IMR-90 (cell line): ENCODE measurements around the gene JMJD1C. TPM values are rescaled to one million over a fixed set of nuclear protein-coding genes. Genes with fewer than 3 reads are reported as not detected.
A peak's percentile ranks its signal among the peaks of the same experiment; 100 is the strongest.

Experiments used
- ATAC-seq: fragments of 200-7000 bp; cut with Tn5 transposase; 2 replicates; pipeline ENCODE4 v1.9.1; 2020; ENCODE audit warnings: low read depth, mild to moderate bottlenecking, moderate library complexity
- BruUV-seq: library from RNA; stranded (reverse); fragments of 400-500 nt; replicated peaks from 2 replicates; lab custom pipeline; 2021; lab: Mats Ljungman, UMichigan
- CTCF ChIA-PET: fragments of 300-600 bp; formaldehyde crosslinking; extraction: SDS; loops from one replicate; lab custom pipeline; 2021; ENCODE audit warnings: antibody characterized with exemption; lab: Yijun Ruan, JAX
- POLR2A ChIA-PET: fragments of 300-600 bp; sonication (Branson Sonifier 250); formaldehyde crosslinking; loops from one replicate; lab custom pipeline; 2022; ENCODE audit warnings: antibody characterized with exemption; ENCODE audit not compliant: unreplicated experiment; lab: Charles Lee
- DNase-seq: peaks from one replicate; pipeline ENCODE4 v3.0.0; 2013
- H2AFZ ChIP-seq: replicated peaks from 2 replicates; pipeline ENCODE3; 2013; ENCODE audit warnings: low read length, mild to moderate bottlenecking; ENCODE audit not compliant: poor library complexity
- H2AK5ac ChIP-seq: 2 replicates; pipeline ENCODE4 v1.6.1; 2013; ENCODE audit warnings: low read depth, low read length, inconsistent platforms
- H2AK9ac ChIP-seq: replicated peaks from 2 replicates; pipeline ENCODE3; 2013; ENCODE audit warnings: mild to moderate bottlenecking, low read depth, low read length, moderate library complexity; ENCODE audit not compliant: poor library complexity
- H2BK120ac ChIP-seq: 2 replicates; pipeline ENCODE4 v1.6.1; 2013; ENCODE audit warnings: low read depth, low read length, inconsistent platforms
- H2BK15ac ChIP-seq: 3 replicates; pipeline ENCODE4 v1.6.1; 2013; ENCODE audit warnings: low read depth, low read length, inconsistent platforms
- H2BK20ac ChIP-seq: 2 replicates; pipeline ENCODE4 v1.6.1; 2013; ENCODE audit warnings: low read depth, mild to moderate bottlenecking, inconsistent platforms, low read length, moderate library complexity
- H2BK5ac ChIP-seq: 2 replicates; pipeline ENCODE4 v1.6.1; 2013; ENCODE audit warnings: mild to moderate bottlenecking, low read depth, low read length, inconsistent platforms; ENCODE audit not compliant: poor library complexity, severe bottlenecking
- H3K14ac ChIP-seq: replicated peaks from 2 replicates; pipeline ENCODE4 v1.6.1; 2013; ENCODE audit warnings: low read depth, low read length, inconsistent platforms
- H3K18ac ChIP-seq: 2 replicates; pipeline ENCODE4 v1.6.1; 2013; ENCODE audit warnings: low read depth, low read length, control low read depth
- H3K23ac ChIP-seq: 2 replicates; pipeline ENCODE4 v1.6.1; 2013; ENCODE audit warnings: low read depth, low read length, inconsistent platforms
- H3K27ac ChIP-seq: 2 replicates; pipeline ENCODE4 v1.5.1; 2013; ENCODE audit warnings: mild to moderate bottlenecking, control low read depth, low read length; ENCODE audit not compliant: insufficient read depth
- H3K27me3 ChIP-seq: 2 replicates; pipeline ENCODE4 v1.6.1; 2013; ENCODE audit warnings: low read length; ENCODE audit not compliant: control insufficient read depth, insufficient read depth
- H3K36me3 ChIP-seq: 2 replicates; pipeline ENCODE4 v1.6.1; 2013; ENCODE audit warnings: low read length, mixed read lengths; ENCODE audit not compliant: control insufficient read depth, insufficient read depth
- H3K4ac ChIP-seq: 2 replicates; pipeline ENCODE4 v1.6.1; 2013; ENCODE audit warnings: low read depth, low read length, inconsistent platforms
- H3K4me1 ChIP-seq: 2 replicates; pipeline ENCODE4 v1.6.1; 2013; ENCODE audit warnings: low read length, mixed read lengths; ENCODE audit not compliant: control insufficient read depth, insufficient read depth
- H3K4me2 ChIP-seq: 2 replicates; pipeline ENCODE4 v1.6.1; 2013; ENCODE audit warnings: low read depth, mild to moderate bottlenecking, control low read depth, low read length, moderate library complexity
- H3K4me3 ChIP-seq: 2 replicates; pipeline ENCODE4 v1.5.1; 2013; ENCODE audit warnings: low read depth, mild to moderate bottlenecking, control low read depth, low read length, moderate library complexity; ENCODE audit not compliant: insufficient read depth
- H3K56ac ChIP-seq: 2 replicates; pipeline ENCODE4 v1.6.1; 2013; ENCODE audit warnings: low read length, inconsistent platforms; ENCODE audit not compliant: insufficient read depth; ENCODE audit errors: extremely low read depth
- H3K79me1 ChIP-seq, 2 experiments: 2 replicates each; pipeline ENCODE4 v1.6.1; 2013; ENCODE audit warnings: low read length in 2 of 2, inconsistent platforms in 1 of 2, low read depth in 1 of 2
- H3K9ac ChIP-seq: 2 replicates; pipeline ENCODE4 v1.6.1; 2013; ENCODE audit warnings: low read depth, low read length, control low read depth
- H3K9me1 ChIP-seq: 2 replicates; pipeline ENCODE4 v1.6.1; 2013; ENCODE audit warnings: low read length, inconsistent platforms; ENCODE audit not compliant: insufficient read depth
- H3K9me3 ChIP-seq: 2 replicates; pipeline ENCODE4 v1.6.1; 2013; ENCODE audit warnings: low read length; ENCODE audit not compliant: control insufficient read depth, insufficient read depth
- H4K20me1 ChIP-seq: 2 replicates; pipeline ENCODE4 v1.6.1; 2013; ENCODE audit warnings: low read length, inconsistent platforms; ENCODE audit not compliant: insufficient read depth
- H4K5ac ChIP-seq: 2 replicates; pipeline ENCODE4 v1.6.1; 2013; ENCODE audit warnings: mild to moderate bottlenecking, low read depth, low read length, control low read depth
- H4K8ac ChIP-seq, 2 experiments: 2 replicates each; pipeline ENCODE4 v1.6.1; 2013; ENCODE audit warnings: low read depth in 2 of 2, low read length in 2 of 2, control low read depth in 1 of 2, inconsistent platforms in 1 of 2
- H4K91ac ChIP-seq: 2 replicates; pipeline ENCODE4 v1.6.1; 2013; ENCODE audit warnings: low read depth, low read length, inconsistent platforms; ENCODE audit not compliant: insufficient read depth
- BHLHE40 ChIP-seq: fragments of 150-350 bp; IDR thresholded peaks from 2 replicates; pipeline ENCODE4 v1.6.1; 2016; ENCODE audit warnings: mild to moderate bottlenecking, low read depth, low read length
- CEBPB ChIP-seq: IDR thresholded peaks from 2 replicates; pipeline ENCODE4 v1.6.1; 2012; ENCODE audit warnings: low read depth, low read length, improper control_type of control experiment
- CHD1 ChIP-seq: IDR thresholded peaks from 2 replicates; pipeline ENCODE4 v1.6.1; 2012; ENCODE audit warnings: low read depth, low read length, improper control_type of control experiment
- CTCF ChIP-seq: conservative IDR thresholded peaks from 2 replicates; pipeline ENCODE4 v1.5.1; 2012; ENCODE audit warnings: mild to moderate bottlenecking, low read depth, low read length, improper control_type of control experiment
- ELK1 ChIP-seq: fragments of 150-350 bp; IDR thresholded peaks from 2 replicates; pipeline ENCODE4 v1.6.1; 2016; ENCODE audit warnings: low read depth, mild to moderate bottlenecking, low read length, moderate library complexity, borderline replicate concordance
- FOS ChIP-seq: fragments of 150-350 bp; IDR thresholded peaks from 2 replicates; pipeline ENCODE4 v1.6.1; 2016; ENCODE audit warnings: low read depth, low read length
- MAFK ChIP-seq: IDR thresholded peaks from 2 replicates; pipeline ENCODE4 v1.6.1; 2012; ENCODE audit warnings: low read depth, low read length, improper control_type of control experiment
- MAZ ChIP-seq: IDR thresholded peaks from 2 replicates; pipeline ENCODE4 v1.6.1; 2012; ENCODE audit warnings: low read depth, mild to moderate bottlenecking, low read length, improper control_type of control experiment, moderate library complexity, borderline replicate concordance
- MXI1 ChIP-seq: IDR thresholded peaks from 2 replicates; pipeline ENCODE4 v1.6.1; 2012; ENCODE audit warnings: low read depth, mild to moderate bottlenecking, low read length, moderate library complexity, borderline replicate concordance
- NFE2L2 ChIP-seq: fragments of 150-350 bp; IDR thresholded peaks from 2 replicates; pipeline ENCODE4 v1.6.1; 2016; ENCODE audit warnings: low read depth, mild to moderate bottlenecking, low read length
- POLR2A ChIP-seq: IDR thresholded peaks from 2 replicates; pipeline ENCODE4 v1.6.1; 2012; ENCODE audit warnings: mild to moderate bottlenecking, low read depth, low read length
- RAD21 ChIP-seq: IDR thresholded peaks from 2 replicates; pipeline ENCODE4 v1.6.1; 2012; ENCODE audit warnings: low read length, improper control_type of control experiment
- RCOR1 ChIP-seq: IDR thresholded peaks from 2 replicates; pipeline ENCODE4 v1.6.1; 2012; ENCODE audit warnings: mild to moderate bottlenecking, low read length, improper control_type of control experiment; ENCODE audit not compliant: insufficient replicate concordance
- RFX5 ChIP-seq: IDR thresholded peaks from 2 replicates; pipeline ENCODE4 v1.8.0; 2012; ENCODE audit warnings: low read depth, mild to moderate bottlenecking, low read length, moderate library complexity
- SMC3 ChIP-seq: fragments of 150-350 bp; IDR thresholded peaks from 2 replicates; pipeline ENCODE4 v1.6.1; 2016; ENCODE audit warnings: low read depth, mild to moderate bottlenecking, antibody characterized with exemption, low read length, moderate library complexity
- USF2 ChIP-seq: fragments of 150-350 bp; IDR thresholded peaks from 2 replicates; pipeline ENCODE4 v1.6.1; 2017; ENCODE audit warnings: mild to moderate bottlenecking, antibody characterized with exemption, low read length, low read depth
- WGBS, 2 experiments: methylation state at CpG; one replicate each; pipeline versions ENCODE4 v1.1.5 to v1.1.7; 2013; ENCODE audit warnings: missing lambda C conversion rate in 2 of 2; ENCODE audit not compliant: insufficient read length in 1 of 2; ENCODE audit errors: extremely low coverage in 2 of 2; 5-methylcytosine and 5-hydroxymethylcytosine counted together
- dilution Hi-C: fragments of 300-500 bp; cut with HindIII; formaldehyde crosslinking; loops from one replicate; pipeline ENCODE4 v1.14.3; 2018; ENCODE audit warnings: low sequenced_read_pairs; ENCODE audit not compliant: unreplicated experiment
- in situ Hi-C: fragments of 300-500 bp; cut with MboI; formaldehyde crosslinking; loops from 3 replicates; pipeline ENCODE4 v1.14.3; 2019; ENCODE audit warnings: low sequenced_read_pairs, inconsistent platforms, mixed read lengths
- intact Hi-C: fragments of 100-400 bp; cut with micrococcal nuclease; formaldehyde crosslinking; loops from 2 replicates; pipeline ENCODE4 v1.10.0; 2022
- polyA plus RNA-seq, 3 experiments: library from polyadenylated mRNA; depleted of rRNA; stranded (reverse); fragments of >200 nt; gene quantifications; 2 replicates each; pipeline ENCODE4 v1.2.3, GENCODE V29; 2012; ENCODE audit warnings: low replicate concordance in 1 of 3
- total RNA-seq: library from RNA; depleted of rRNA; stranded (reverse); fragments of >200 nt; gene quantifications from 2 replicates; pipeline ENCODE4 v1.2.3, GENCODE V29; 2012

Gene JMJD1C
- total and polyA plus RNA-seq, 2 of the 4 experiments (the other 2 are of a cell fraction) = 15.6 to 96.8 TPM

GRCh38 chr10:63246356-63246755 is 219.4 kb downstream of the JMJD1C start:
- Histone ChIP-seq H3K4me2 (no peak overlapping the region; the same call in 1 of the 2 replicates), H3K4me3 (no peak overlapping the region), H3K79me1 (peaks cover 17 to 73% of the 10 kb centered on the region in 2 experiments; a peak in 3 of 4 replicates), H2BK120ac (no peak overlapping the region), H3K56ac (no peak overlapping the region), H3K14ac (no peak overlapping the region), H2BK5ac (peak overlapping the region; percentile 42), H4K5ac (no peak overlapping the region), H3K4me1 (peaks cover 13% of the 10 kb centered on the region), H2AK5ac (no peak overlapping the region), H4K8ac (no peak overlapping the region), H3K9me3 (no peaks in the 10 kb centered on the region), H2BK20ac (no peak overlapping the region), H3K18ac (no peak overlapping the region; the same call in 1 of the 2 replicates), H3K36me3 (peaks cover 6% of the 10 kb centered on the region; the same call in 1 of the 2 replicates), H2AFZ (no peak overlapping the region), H3K23ac (no peak overlapping the region), H3K4ac (no peak overlapping the region), H3K27me3 (no peaks in the 10 kb centered on the region), H3K9ac (no peak overlapping the region), H3K27ac (no peak overlapping the region), H4K20me1 (peaks cover 52% of the 10 kb centered on the region), H3K9me1 (peaks cover 5% of the 10 kb centered on the region; the same call in 1 of the 2 replicates), H4K91ac (no peak overlapping the region), H2AK9ac (no peak overlapping the region), H2BK15ac (no peak overlapping the region)
- peak; percentile 55 for DNase-seq
- dilution Hi-C loops (no loop called here), intact Hi-C loops (no loop called here), in situ Hi-C loops (no loop called here)
- POLR2A ChIA-PET = no interaction called here
- TF ChIP-seq MXI1 (no peak), NFE2L2 (no peak), USF2 (no peak), MAFK (no peak), POLR2A (no peak), CEBPB (no peak), RAD21 (no peak), RFX5 (no peak), BHLHE40 (no peak), CHD1 (no peak), MAZ (no peak), ELK1 (no peak), CTCF (no peak), RCOR1 (no peak), FOS (no peak), SMC3 (no peak)
- ATAC-seq = no peak
- BruUV-seq = no TSS peak
- CTCF ChIA-PET = interaction anchor here (1.0 kb wide), 1 partner anchor 10 kb away, joined by 3 read pairs; no protein-coding TSS in a partner anchor
- no CpG with 5 or more reads among the region's 3 CpGs for WGBS, 2 experiments
